ENCODE measurements around the gene PRRC2B.
"Not testable (repeated sequence)": the region's sequence is repeated elsewhere in the genome, so short reads cannot be mapped to it uniquely, and the experiment has no call there.

The PRRC2B gene

DNA sequence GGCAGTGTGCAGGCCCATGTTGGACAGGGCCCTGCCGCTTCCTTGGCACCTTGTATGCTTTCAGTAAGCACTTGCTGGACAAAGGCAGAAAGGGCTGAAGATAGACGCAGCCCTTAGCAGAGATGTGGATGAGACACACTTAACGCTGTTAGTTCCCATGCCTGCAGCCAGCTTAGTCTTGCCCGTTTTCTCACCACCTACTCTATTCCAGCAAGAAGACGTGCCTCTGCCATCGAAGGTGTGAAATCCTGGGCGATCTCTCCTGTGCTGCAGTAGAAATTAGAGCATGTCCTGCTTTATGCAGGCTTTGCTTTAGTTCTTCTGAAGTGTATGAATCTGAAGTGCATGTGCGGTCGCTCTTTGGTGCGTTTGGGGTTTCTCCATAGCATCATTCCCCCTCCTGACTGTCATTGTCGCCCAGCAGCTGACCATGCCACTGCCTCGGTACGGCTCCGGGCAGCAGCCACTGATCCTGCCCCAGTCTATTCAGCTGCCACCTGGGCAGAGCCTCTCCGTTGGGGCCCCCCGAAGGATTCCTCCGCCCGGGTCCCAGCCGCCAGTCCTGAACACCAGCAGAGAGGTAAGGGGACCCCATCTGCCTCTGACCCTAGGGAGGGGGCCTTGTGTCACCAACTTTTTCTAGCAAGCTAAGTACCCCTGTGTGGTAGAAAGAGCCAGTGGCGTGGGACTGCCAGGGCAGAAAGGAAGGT, 97.3 kb downstream of the PRRC2B start:
- no peak for DNase-seq

DNA sequence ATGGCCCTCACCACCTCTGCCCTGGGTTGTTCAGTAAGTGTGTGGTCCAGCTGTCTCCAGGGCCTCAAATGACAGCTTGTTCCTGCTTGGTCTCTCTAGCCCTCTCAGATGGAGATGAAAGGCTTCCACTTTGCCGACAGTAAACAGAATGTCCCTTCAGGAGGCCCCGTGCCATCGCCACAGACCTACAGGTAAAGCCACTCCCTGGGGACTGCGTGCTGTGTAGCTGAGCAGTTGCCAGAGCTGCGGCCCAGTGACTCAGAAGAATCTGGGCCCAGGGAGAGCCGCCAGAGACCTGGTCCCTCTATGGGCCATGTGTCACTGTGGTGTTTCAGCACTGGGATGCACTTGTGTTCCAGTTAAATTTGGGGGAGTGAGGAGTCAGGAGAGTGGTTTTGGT, 98.2 kb downstream of the PRRC2B start:
- no peak for DNase-seq

- DNase-seq: no peak
Measured at GRCh38 chr9:131494296-131494870, 100.5 kb downstream of the PRRC2B start.

DNA sequence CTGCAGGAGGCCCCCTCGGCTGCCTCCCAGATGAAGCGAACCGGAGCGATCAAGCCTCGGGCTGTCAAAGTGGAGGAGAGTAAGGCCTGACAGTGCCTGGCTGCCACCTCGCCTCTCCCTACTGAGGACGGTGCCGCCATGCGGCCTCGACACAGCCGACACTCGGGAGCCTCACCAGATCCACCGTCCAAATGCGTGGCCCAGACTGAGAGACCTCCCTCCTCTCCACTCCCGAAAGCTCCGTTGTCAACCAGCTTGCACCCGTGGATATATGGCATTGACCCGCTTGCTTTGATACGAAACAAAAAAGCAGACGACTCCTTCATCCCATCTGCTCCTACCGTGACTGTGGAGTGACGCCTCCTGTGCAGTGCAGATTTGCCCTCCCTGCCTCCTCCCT, 101.9 kb downstream of the PRRC2B start:
- DNase-seq: no peak

DNA sequence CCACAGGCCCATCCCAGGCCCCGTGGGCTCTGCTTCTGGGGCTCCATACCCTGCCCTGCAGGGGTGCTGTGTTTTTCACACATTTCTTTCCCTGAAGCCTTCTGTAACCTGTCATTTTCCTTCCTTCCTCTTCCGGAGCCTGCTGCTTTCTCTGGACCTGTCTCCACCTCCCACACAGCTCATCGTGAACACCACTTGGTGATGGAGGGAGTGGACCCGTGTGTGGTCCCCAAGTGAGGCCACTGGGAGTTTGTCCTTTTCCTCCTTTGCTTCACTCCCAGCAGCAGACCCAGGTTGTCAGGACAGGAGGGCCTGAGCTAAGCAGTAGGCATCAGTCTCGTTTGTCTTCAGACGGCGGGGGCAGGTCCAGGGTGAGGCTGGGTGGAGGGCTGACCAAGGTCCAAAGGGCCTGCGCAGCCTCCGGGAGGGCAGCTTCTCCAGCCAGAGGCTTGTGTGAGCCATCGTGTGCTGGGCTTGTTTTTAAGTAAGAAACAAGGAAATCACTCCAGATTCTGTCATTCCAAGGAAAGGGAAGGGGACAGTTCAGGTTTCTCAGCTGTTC, 103.0 kb downstream of the PRRC2B start:
- DNase-seq: no peak

DNA sequence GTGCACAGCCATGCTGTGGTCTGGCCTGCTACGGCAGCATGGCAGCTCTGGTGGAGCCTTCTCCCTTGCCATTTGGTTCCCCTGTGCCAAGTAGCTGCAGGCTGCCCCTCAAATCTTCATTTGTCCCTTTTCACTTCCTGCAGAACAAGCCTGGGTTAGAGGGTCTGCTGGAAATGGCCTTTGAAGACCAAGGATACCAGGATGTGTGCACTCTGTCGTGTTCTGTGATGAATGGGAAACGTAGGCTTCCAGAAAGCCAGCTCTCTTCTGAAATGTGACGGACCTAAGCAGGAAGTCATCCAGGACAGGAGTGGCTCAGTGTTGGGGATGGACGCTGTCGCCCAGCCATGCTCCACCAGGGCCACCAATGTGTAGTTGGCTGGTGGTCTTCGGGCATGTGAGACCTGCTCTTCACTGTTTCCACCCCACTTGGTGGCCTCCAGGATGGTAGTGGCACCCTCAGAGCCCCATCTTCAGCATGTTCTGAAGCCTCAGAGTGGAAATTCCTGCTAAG, 105.4 kb downstream of the PRRC2B start:
- DNase-seq: no peak

GRCh38 chr9:131500377-131500776, 106.5 kb downstream of the PRRC2B start:
- no peak for DNase-seq

DNA sequence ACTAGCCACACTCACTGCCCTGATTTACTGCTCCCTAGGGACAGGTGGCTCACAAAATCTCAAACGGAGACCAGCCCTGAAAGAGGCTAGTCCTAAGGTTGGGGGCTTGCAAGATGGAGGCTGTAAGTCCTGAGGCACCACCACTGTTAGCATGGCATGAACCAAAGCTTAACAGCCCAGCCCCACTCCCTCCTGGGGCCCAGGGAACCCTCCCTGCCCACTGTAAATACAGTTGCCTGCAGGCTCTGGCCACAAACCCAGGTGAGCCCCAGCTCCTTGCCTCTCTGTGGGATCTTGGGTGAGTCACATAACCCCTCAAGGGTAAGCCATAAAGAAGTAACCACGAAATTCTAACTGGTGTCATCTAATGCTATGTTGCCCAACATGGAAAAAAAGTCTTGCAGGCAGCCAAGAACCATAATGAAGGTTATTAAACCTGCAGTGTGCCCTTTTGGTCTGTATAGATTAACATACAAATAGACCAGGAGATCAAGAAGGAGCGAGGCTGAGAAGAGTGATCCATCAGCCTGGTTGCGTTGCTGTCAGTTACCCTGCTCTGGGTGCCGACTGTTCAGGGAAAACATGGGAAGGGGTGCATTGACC, 107.2 kb downstream of the PRRC2B start:
- no peak for DNase-seq

DNA sequence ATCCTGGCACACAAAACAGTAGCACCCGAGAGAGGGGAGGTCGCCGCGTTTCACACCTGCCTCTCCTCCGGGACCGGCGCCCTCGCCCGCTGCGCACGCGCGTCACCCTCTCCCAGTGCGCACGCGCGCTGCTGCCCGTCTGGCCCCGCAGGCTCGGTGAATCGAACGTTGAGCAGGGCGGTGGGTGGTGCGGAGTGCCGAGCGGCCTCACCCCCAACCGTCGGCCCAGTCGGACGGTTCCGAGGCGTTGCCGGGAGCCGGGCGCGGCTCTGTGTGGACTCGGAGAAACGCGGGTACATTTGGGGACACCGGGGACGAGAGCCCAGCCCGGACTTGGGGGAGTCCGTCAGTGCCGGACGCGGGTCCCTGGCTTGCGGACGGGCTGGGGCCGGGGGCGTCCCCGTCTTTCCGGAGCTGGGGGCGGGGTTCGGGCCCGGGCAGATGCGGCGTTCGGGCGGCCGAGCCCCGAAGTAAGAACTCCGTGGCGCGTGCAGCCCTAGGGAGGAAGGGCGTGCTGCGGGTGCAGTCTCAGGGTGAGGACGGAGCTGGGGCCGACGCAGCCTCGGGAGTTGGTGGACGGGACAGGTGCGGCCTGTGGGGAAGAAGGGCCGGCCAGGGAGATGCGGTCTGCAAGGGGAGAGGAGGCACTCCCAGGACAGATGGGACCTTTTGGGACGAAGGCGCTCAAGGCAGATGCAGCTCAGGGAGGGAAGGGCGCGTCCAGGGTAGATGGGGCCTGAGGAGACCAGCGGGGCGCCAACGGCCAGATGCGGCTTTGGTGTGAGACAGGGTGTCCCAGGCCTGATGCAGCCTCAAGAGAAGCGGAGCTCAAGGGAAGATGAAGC, 109.1 kb downstream of the PRRC2B start, which contains the start of gene POMT1:
POMT1 (plus strand) TSS at position 138 of the 845 bp plus-strand sequence. CDS start 1,301 bp downstream, outside the sequence.
- DNase-seq: peak; percentile 48 to 91

- peak in 1 of 2 experiments; percentile 29 for DNase-seq
Measured at GRCh38 chr9:131503626-131504465, 110.0 kb downstream of the PRRC2B start.

DNA sequence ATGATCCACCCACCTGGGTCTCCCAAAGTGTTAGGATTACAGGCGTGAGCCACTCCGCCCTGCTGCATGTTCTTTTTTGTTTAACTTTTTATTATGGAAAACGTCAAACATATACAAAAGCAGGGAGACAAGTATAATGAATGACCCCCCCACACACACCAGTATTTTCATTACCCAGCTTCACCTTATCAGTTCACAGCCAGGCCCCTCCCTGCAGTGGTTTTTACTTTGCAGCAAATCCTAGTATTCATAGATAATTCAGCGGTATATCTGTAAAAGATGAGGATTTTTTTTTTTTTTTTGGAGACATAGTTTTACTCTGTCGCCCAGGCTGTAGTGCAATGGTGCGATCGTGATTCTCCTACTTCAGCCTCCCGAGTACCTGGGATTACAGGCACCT, 111.1 kb downstream of the PRRC2B start:
- DNase-seq: no peak

GRCh38 chr9:131511416-131511815, 117.5 kb downstream of the PRRC2B start:
- no peak for DNase-seq

- no peak for DNase-seq
Measured at GRCh38 chr9:131511880-131512279, 118.0 kb downstream of the PRRC2B start.

- DNase-seq: no peak
Measured at GRCh38 chr9:131513177-131513576, 119.3 kb downstream of the PRRC2B start.

DNA sequence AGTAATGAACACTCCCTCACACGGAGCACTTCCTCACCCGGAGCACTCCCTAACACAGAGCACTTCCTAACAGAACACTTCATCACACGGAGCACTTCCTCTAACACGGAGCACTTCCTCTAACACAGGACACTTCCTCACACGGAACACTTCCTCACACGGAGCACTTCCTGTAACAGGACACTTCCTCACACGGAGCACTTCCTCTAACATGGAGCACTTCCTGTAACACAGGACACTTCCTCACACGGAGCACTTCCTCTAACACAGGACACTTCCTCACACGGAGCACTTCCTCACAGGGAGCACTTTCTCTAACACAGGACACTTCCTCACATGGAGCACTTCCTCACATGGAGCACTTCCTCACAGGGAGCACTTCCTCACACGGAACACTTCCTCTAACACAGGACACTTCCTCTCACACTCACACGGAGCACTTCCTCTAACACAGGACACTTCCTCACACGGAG, 121.7 kb downstream of the PRRC2B start:
- not testable (repeated sequence) for DNase-seq

DNA sequence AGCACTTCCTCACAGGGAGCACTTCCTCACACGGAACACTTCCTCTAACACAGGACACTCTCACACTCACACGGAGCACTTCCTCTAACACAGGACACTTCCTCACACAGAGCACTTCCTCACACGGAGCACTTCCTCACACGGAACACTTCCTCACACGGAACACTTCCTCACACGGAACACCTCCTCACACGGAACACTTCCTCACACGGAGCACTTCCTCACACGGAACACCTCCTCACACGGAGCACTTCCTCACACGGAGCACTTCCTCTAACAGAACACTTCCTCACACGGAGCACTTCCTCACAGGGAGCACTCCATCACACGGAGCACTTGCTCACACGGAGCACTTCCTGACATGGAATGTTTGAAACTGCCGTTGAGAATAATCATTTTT, 122.2 kb downstream of the PRRC2B start:
- no peak for DNase-seq

DNA sequence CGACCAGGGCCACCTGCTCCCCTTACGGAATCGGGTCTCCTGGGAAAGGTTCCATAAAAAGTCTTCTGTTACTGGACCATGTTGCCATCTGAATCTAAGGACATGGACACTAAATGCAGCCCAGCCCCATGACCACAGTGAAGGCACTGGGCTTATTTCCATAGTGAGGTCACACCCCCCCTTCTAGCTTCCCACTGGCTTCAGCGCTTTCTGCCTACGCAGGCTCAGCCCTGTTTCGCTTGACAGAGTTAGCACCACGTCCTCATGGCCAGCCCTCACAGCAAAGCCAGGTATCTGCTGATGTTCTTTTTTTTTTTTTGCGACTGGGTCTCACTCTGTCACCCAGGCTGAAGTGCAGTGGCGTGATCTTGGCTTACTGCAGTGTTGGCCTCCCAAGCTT, 123.0 kb downstream of the PRRC2B start:
- no peak for DNase-seq

- no peak for DNase-seq
Measured at GRCh38 chr9:131517761-131518190, 123.9 kb downstream of the PRRC2B start.

DNA sequence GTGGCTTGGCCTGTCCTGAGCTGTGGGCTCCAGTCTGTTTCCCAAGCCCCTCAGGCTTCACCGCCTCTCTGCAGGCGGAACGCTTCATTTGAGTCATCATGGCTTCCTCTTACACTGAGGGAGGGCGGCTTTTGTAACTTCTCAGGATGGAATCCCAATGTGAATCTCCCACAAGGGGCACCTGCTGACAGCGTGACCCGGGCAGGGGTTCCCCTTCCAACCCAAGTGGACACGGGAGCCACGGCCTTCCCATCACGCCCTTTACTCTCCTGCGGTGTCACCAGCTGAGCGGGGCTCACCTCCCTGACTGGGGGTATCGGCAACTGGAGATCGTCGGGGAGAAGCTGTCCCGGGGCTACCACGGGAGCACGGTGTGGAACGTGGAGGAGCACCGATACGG, 124.7 kb downstream of the PRRC2B start:
- no peak for DNase-seq

- DNase-seq: no peak
Measured at GRCh38 chr9:131520503-131520902, 126.6 kb downstream of the PRRC2B start.

- DNase-seq: no peak
Measured at GRCh38 chr9:131521203-131521602, 127.3 kb downstream of the PRRC2B start.

DNA sequence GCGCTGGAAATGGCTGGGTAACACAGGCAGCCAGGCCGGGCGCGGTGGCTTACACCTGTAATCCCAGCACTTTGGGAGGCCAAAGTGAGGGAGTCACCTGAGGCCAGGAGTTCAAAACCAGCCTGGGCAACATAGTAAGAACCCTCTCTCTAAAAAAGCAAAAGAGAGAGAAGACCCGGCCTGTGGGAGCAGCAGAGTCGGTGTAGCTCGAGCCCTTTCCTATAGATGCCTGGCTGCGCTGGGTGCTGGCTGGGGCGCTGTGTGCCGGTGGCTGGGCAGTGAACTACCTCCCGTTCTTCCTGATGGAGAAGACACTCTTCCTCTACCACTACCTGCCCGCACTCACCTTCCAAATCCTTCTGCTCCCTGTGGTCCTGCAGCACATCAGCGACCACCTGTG, 127.9 kb downstream of the PRRC2B start:
- no peak for DNase-seq
